ENCODE results near the gene RBPJ.

DNA sequence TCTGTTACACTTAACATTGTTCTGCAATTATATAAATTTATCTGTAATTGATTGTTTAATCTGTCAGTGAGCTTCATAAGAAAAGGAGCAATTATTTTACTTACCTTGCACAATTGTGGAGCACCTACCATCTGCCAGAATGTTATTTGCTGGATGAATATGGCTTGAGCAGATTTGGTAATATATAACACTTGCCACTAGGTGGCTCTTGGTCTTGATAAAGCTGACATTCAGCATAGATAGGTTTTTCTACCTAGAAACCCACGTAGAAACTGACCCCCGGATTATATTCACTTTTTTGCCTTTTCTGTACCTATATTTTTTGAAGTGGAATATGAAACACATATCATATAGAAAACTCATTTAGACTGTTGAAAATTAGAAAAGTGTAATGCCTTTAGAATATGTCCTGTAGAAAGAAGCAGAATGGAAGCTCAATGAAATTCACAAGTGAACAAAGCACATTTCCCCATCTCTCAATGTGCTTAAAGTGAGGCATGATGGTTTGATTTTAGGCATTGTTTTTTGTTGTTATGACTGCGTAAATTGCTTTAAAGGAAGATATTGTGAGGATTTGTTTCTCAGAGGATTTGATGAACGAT is 9.5 kb downstream of the RBPJ start:
- TF ChIP-seq, protein P1, sequence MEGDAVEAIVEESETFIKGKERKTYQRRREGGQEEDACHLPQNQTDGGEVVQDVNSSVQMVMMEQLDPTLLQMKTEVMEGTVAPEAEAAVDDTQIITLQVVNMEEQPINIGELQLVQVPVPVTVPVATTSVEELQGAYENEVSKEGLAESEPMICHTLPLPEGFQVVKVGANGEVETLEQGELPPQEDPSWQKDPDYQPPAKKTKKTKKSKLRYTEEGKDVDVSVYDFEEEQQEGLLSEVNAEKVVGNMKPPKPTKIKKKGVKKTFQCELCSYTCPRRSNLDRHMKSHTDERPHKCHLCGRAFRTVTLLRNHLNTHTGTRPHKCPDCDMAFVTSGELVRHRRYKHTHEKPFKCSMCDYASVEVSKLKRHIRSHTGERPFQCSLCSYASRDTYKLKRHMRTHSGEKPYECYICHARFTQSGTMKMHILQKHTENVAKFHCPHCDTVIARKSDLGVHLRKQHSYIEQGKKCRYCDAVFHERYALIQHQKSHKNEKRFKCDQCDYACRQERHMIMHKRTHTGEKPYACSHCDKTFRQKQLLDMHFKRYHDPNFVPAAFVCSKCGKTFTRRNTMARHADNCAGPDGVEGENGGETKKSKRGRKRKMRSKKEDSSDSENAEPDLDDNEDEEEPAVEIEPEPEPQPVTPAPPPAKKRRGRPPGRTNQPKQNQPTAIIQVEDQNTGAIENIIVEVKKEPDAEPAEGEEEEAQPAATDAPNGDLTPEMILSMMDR (conservative IDR thresholded peaks at IDR 0.05): peak; percentile 82
- TF ChIP-seq ZFX (IDR thresholded peaks at IDR 0.05): no peak
